Keratinocyte (primary cell): ENCODE measurements around the gene EPHB2.

Source experiments
- EZH2 ChIP-seq: IDR thresholded peaks from one replicate; pipeline ENCODE4 v1.6.1; 2012; ENCODE audit warnings: inconsistent platforms, mild to moderate bottlenecking, low read length, moderate library complexity
- TF ChIP-seq, protein P1 (sequence below), 3 experiments: IDR thresholded peaks in 1 of 3; conservative IDR thresholded peaks in 1 of 3; optimal IDR thresholded peaks in 1 of 3; 2 replicates in 2 of 3; 3 replicates in 1 of 3; pipeline versions ENCODE3 to v1.5.1; 2011; ENCODE audit warnings: low read length in 3 of 3, mild to moderate bottlenecking in 3 of 3, moderate library complexity in 2 of 3, control low read depth in 1 of 3, inconsistent platforms in 1 of 3; ENCODE audit not compliant: insufficient read depth in 2 of 3; ENCODE audit errors: extremely low read depth in 1 of 3

DNA sequence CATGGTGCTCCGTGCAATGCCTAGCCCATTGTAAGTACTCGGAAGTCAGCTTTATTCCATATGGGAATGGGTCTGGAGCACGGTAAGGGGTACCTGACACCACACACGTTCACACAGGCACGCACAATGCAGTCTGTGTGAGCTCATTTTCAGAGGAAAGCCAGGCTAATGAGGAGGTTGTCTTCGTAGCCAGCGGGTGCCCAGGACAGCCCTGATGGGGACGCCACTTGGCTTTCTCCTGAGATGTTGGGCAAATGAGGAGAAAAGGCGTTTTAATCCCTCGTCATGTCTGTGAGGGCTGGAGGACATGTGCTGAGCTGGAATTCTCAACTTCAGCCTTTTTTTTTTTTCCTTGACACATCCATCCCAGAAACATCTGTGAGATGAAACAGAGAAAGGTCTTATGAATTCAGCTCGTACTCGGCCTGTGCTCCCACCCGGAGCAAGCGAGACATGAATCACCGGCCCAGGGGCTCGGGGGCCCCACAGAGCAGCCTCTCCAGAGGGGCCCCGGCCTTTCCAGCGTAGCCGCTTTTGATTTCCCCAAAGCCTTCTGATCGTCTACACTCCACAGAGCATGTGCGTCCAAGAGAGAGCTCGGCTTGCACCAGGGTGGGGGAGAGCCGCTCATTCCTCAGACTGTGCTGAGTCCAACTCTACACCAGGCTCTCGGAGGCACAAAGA is 125.1 kb downstream of the EPHB2 start:
- TF ChIP-seq, protein P1, sequence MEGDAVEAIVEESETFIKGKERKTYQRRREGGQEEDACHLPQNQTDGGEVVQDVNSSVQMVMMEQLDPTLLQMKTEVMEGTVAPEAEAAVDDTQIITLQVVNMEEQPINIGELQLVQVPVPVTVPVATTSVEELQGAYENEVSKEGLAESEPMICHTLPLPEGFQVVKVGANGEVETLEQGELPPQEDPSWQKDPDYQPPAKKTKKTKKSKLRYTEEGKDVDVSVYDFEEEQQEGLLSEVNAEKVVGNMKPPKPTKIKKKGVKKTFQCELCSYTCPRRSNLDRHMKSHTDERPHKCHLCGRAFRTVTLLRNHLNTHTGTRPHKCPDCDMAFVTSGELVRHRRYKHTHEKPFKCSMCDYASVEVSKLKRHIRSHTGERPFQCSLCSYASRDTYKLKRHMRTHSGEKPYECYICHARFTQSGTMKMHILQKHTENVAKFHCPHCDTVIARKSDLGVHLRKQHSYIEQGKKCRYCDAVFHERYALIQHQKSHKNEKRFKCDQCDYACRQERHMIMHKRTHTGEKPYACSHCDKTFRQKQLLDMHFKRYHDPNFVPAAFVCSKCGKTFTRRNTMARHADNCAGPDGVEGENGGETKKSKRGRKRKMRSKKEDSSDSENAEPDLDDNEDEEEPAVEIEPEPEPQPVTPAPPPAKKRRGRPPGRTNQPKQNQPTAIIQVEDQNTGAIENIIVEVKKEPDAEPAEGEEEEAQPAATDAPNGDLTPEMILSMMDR (optimal IDR thresholded peaks at IDR 0.05 in 1 of 3, IDR thresholded peaks at IDR 0.05 in 1 of 3, conservative IDR thresholded peaks at IDR 0.05 in 1 of 3; ENCODE audit: extremely low read depth in 1 of 3, insufficient read depth in 2 of 3, low read length in 3 of 3), result no peak
- no peak for TF ChIP-seq EZH2
